ENCODE measurements around the gene LDLRAD4.
A peak's percentile ranks its signal among the peaks of the same experiment; 100 is the strongest.

LDLRAD4 gene

GRCh38 chr18:13265911-13266217 is 47.3 kb downstream of the LDLRAD4 start:
- DNase-seq (ENCODE audit: low spot score): no peak

GRCh38 chr18:13266218-13267100 is 47.9 kb downstream of the LDLRAD4 start:
- no peak for DNase-seq (ENCODE audit: low spot score)

DNA sequence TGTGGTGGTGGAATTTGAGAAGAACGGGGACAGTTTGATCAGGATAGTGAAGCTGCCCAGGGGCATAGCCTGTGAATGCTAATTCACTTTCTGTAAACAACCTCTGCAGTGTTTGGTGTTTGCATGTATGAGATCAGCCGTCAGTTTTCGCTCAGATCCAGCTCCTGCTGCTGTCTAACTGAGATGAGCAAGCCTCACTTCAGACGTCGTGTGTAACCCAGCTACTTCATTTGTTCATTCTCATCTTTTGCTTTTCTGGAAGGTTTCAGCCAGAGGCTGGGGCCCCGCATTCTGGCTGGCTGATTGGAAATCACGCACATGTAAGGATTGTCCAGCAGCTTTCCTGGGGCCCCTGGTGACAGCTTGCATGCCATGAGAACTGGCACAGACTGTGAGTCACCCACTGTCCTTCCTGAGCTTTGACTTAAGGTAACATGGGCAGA is 48.9 kb downstream of the LDLRAD4 start:
- DNase-seq (ENCODE audit: low spot score): no peak

- peak; percentile 49 for DNase-seq (ENCODE audit: low spot score)
Observed at GRCh38 chr18:13268158-13269012, 49.8 kb downstream of the LDLRAD4 start.

GRCh38 chr18:13269013-13269280 is 50.4 kb downstream of the LDLRAD4 start:
- no peak for DNase-seq (ENCODE audit: low spot score)

- peak; percentile 54 for DNase-seq (ENCODE audit: low spot score)
Observed at GRCh38 chr18:13269521-13270011, 51.0 kb downstream of the LDLRAD4 start.

DNA sequence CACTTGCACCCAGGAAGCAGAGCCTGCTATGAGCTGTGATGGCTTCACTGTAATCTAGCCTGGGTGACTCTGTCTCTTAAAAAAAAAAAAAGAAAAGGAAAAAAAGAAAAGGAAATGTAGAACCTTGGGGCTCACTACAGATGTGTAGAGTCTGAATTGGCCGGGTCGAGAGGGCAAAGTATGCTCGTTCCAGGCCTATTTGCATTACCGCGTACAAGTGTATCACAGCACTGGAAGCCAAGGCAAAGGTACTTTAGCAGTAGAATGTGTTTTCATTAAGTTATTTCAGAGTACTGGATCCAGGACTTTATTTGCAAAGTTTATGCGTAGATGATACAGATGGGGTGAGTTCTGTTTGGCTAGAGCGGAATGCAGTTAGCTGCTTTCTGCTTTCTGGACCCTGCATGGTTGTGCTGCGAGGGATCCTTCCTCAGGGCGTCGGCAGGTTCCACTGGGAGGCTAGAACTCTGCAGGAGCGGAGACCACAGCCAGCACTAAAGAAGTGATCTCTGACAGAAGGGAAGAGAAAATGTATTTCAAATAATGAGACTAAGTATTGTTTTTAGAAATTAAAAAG is 51.8 kb downstream of the LDLRAD4 start:
- DNase-seq (ENCODE audit: low spot score): no peak

- no peak for DNase-seq (ENCODE audit: low spot score)
Observed at GRCh38 chr18:13271302-13271911, 52.8 kb downstream of the LDLRAD4 start.

- DNase-seq (ENCODE audit: low spot score): no peak
Observed at GRCh38 chr18:13272416-13272815, 53.9 kb downstream of the LDLRAD4 start.

DNA sequence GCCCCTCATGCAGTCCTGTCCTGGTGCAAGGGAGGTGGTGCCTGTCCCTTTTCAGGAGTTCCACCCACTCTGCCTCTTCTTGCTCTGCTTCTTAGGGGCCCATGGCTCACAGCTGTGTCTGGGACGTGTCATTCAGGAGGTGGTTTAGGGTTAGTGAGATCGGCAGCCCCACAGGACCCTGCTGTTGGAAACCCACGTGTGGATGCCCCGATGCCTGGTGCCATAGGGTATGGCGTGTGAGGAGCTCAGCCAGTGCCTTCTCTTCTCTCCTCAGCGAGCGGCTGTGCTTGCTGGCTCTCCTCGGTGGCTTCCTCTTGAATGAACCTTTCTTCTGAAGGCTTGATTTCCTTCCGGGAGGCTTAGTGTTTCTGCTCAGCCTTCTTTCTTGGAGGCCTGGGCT is 55.2 kb downstream of the LDLRAD4 start:
- DNase-seq (ENCODE audit: low spot score): no peak

- no peak for DNase-seq (ENCODE audit: low spot score)
Observed at GRCh38 chr18:13275075-13275474, 56.5 kb downstream of the LDLRAD4 start.

DNA sequence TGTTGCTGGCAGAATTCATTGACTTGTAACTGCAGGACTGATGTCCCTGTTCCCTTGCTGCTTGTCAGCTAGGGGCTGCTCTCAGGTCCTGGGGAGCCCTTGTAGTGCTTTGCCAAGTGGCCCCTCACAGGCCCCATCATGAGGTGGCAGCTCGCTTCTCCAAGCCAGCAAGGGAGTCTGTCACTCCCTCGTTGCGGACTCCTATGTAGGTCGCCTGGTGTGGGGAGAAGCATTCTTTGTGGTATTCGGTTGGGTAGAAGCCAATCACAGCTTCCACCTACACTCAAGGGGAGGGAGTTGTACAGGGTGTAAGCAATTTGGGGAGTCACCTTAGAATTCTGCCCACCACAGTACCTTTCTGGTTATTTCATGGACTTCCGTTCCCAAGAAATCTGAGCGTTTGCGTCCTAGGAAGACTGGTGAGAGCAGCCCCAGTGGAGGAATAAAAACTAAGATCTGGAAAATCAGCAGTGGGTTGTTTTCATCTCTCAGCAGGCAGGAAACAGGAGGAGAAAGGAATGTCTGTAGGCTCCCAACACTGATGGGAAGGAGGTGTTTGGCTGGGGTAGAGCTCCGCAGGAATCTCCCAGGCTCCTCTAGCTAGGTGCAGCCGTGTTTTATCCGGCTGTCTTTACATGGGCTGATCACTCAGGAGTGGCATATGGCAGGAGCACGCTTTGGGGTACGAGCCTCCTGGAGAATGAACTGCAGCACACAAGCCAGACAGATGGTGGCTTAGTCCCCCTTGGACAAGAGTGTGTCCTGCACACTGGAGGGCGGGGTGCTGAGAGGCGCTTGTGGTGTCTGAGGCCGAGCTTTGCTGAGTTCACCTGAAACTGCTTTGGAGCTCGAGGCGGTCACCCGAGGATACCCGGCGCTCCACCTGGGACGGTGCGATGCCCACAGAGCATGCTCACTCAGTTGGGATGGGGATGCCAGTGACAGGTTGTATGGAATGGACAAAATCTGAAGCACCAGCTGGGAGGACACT is 58.3 kb downstream of the LDLRAD4 start:
- DNase-seq (ENCODE audit: low spot score): no peak

- DNase-seq (ENCODE audit: low spot score): no peak
Observed at GRCh38 chr18:13278062-13278630, 59.6 kb downstream of the LDLRAD4 start.

- peak; percentile 62 for DNase-seq (ENCODE audit: low spot score)
Observed at GRCh38 chr18:13279181-13280069, 60.9 kb downstream of the LDLRAD4 start.

- no peak for DNase-seq (ENCODE audit: low spot score)
Observed at GRCh38 chr18:13280070-13280795, 61.7 kb downstream of the LDLRAD4 start.

DNA sequence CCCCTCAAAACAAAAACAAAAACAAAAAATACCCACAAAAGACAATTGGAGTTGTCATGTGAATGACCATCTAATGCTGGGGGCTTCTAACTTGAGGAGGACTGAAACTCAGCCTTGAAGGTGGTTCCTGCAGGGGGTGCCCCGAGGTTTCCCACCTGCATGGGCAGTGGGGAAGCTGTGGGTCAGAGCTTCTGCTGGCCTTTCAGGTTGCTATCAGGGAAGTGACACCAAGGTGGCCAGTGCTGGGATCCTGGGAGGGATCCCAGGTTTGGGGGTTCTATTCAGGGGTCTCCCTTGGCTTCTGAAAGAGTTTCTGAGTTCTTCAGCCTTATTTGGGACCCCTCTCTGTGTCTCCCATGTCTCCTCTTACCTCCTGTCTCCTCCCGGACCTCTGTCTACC is 62.8 kb downstream of the LDLRAD4 start:
- DNase-seq (ENCODE audit: low spot score): no peak

DNA sequence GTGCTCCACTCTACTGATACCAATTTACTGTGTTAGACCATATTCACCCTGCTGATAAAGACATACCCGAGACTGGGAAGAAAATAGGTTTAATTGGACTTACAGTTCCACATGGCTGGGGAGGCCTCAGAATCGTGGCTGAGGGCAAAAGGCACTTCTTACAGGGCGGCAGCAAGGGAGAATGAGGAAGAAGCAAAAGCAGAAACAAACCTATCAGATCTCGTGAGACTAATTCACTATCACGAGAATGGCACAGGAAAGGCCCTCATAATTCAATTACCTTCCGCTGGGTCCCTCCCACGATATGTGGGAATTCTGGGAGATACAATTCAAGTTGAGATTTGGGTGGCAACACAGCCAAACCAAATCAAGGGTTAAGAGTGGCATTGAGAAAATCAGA is 65.2 kb downstream of the LDLRAD4 start:
- no peak for DNase-seq (ENCODE audit: low spot score)

- no peak for DNase-seq (ENCODE audit: low spot score)
Observed at GRCh38 chr18:13284330-13285027, 65.9 kb downstream of the LDLRAD4 start.
